NCI-H2107 treated with DMSO at 0.1 percent for 48 hours (cell line): ENCODE data around the gene PLXNB2.

Experiments used
- DNase-seq: peaks from one replicate; lab custom pipeline; 2025; ENCODE audit not compliant: unreplicated experiment; lab: John Stamatoyannopoulos, UW

Gene PLXNB2

DNA sequence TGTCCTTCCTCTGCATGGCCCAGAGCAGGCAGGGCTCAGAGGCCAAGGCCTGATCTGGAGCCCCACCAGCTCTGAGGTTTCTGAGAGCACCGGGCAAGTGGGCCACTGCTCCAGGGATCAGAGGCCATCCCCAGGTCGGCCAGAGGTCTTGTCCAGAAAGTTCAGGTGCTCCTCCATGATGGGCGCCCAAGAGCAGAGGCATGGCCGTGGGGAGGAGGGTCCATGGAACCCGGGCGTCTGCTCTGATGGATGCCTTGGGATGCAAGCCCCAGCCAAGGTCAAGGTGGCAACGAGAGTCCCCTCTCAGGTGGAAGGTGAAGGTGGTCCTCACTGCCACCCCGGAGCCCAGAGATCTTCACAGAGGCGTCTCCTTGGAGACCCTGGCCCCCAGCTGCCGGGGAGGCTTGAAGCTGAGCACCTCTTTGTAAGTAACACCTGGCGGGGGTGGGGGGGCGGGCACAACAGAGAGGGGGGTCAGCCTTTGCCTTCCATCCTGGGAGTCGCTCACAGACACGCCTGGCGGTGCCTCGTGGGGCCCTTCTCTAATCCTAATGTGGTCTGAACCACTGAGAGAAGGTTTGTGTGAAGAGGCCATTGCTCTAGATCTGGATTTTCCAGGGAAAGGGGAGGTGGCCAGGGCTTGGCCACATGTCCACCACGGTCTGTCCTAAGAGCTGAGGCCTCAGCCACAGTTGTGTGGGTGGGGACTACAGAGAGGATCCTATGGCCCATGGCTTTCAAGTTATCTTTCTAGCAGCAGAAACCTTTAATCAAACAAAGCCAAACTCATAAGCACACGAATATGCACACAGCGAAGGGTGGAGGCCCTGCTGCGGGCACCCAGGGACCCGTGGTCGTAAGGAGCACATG is 54.2 kb downstream of the PLXNB2 start:
- no peak for DNase-seq

- no peak for DNase-seq
These were observed 55.1 kb downstream of the PLXNB2 start for GRCh38 chr22:50252082-50253045.

GRCh38 chr22:50251477-50252081 is 55.9 kb downstream of the PLXNB2 start:
- no peak for DNase-seq

GRCh38 chr22:50250555-50251476 is 56.6 kb downstream of the PLXNB2 start, which contains the start of gene HDAC10:
TSS of gene HDAC10 (minus strand) at chr22:50251265. CDS start at chr22:50251032, 233 bp downstream.
- DNase-seq = no peak

- DNase-seq = no peak
These were observed 57.2 kb downstream of the PLXNB2 start for GRCh38 chr22:50250249-50250554.

DNA sequence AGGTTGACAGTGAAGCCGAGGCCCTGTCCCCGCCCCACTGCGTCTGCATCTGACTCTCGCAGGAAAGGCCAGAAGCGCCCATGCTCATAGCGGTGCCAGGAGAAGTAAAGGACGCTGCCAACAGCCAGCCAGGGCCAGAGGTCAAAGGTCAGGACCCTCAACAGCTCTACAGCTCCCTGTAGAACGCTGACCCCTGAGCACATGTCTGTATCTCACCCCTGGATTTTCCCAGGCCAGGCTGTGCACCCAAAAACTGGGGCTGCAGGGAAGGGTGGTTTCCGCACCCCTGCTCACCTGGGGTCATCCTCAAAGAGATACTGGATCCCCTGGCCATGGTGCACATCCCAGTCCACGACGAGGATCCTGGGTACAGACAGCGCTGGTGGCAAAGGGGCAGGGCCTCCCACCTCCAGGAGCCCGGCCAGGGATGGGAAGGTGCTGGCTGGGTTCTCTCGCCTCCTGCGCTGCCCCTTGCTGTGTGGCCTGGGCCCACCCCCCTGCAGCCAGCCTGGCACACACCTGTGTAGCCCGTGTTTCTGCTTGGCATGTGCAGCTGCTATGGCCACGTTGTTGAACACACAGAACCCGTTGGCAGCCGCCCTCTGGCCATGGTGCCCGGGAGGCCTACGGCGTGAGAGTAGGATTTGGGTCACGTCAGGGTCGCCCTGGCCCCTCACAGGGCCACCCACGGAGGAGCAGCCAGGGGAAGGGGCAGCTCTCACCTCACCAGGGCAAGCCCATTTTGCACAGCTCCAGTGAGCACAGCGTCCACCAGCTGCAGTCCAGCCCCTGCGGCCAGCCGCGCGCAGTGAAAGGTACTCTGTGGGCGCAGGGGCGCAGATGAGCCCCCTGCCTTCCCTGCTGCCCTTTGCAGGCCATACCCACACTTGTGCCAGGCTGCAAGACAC is 57.9 kb downstream of the PLXNB2 start:
- DNase-seq = no peak

DNA sequence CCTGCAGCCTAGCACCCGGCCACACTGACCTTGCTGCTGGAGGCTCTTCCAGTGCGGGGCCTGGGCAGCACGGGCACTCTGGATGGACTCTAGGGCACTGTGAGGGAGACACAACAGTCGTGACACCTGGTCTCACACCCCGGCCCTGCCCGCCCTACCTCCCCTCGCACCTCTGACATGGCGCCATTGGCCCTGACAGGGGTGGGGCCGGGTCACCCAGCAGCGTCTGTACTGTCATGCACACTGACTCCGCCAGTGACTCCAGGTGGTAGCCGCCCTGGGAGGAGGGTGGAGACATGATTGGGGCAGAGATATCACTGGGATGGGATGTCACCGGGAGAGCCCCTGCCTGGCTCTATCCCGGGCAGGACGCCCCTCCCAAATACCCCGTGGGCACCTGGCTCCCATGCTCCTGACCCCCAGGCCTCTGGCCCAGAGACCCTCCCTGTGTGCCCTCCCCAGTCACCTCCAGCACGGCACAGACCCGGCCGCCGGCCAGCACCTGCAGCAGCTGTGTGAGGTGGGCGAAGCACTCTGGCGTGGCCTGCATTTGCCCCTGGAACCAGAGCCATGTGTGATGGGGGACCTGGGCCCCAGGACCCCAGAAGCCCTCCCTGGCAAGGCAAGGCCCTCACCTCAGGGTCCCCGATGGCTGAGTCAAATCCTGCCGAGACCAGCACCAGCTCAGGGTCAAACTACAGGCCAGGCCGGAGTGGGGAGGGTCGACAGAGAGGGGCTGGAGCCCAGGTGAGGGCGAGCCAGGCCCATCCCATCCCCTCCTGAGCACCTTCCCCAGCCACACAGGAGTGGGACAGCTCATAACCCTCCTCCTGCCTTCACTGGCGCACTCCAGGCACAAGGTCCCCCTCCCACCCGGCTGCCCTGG is 59.0 kb downstream of the PLXNB2 start:
- no peak for DNase-seq

GRCh38 chr22:50247748-50248147 is 59.7 kb downstream of the PLXNB2 start:
- no peak for DNase-seq

GRCh38 chr22:50246242-50247175 is 60.9 kb downstream of the PLXNB2 start:
- DNase-seq = no peak

- DNase-seq = no peak
These were observed 62.0 kb downstream of the PLXNB2 start for GRCh38 chr22:50245214-50246072.

GRCh38 chr22:50244420-50245213 is 62.8 kb downstream of the PLXNB2 start, which contains the start of gene TUBGCP6:
TSS of gene TUBGCP6 (minus strand) at chr22:50245023. CDS start at chr22:50244459, 564 bp downstream.
- DNase-seq = peak; percentile 25

DNA sequence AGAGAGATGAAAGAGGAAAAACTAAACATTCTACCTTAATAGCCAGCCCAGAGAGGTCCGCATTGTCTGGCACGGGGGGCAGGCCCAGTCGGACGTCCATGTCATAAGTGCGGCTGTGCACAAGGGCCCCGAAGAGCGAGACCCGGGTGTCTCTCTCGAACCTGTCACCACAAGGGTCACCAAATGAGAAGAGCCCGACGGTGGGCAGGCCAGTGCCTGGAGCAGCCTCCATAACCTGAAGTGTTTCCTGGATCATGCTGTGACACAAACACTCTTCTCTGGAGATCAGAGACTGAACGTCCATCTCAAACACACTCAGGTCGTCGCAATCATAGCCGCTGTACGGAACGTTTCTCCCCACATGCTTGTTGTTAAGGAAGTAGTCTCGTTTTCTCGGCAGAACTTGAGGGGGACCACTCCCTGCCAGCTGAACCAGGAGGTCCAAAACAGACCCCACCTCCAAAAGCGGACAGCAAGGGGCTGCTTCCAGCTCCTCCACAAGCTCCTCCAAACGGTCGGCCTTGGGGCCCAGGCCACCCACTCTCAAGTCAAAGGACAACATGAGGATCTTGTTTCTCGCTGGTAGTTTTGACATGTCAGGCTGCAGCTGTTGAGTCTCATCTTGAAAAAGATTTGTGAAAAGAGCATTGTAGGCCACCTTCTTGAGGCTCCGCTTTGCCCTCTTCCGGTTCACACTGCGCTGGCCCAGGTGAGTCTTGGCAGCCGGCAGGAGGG is 63.6 kb downstream of the PLXNB2 start:
- DNase-seq = no peak

GRCh38 chr22:50242406-50242949 is 65.0 kb downstream of the PLXNB2 start:
- no peak for DNase-seq

- DNase-seq = no peak
These were observed 68.7 kb downstream of the PLXNB2 start for GRCh38 chr22:50238755-50239154.
